ENCODE measurements around the gene SENP7. TPM values are rescaled to one million over a fixed set of nuclear protein-coding genes. Genes with fewer than 3 reads are reported as not detected.

The SENP7 gene
- total and polyA plus RNA-seq, 12 donors, result 3.6 to 18.9 (median 10.0) TPM

DNA sequence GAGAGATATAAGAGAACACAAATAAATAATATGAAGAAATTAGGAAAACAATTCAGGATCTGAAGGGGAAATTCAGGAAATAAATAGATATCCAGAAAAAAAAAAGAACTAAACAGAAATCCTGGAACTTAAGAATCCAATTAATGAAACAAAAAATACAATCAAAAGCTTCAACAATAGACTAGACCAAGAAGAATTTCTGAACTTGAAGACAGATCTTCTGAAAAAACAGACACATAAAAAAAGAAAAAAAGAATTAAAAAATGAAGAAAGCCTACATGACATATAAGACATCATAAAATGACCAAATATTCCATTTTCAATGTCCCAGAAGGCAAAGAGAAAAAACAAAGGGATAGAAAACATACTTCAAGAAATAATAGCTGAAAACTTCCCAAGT is 124.3 kb downstream of the SENP7 start:
- no peaks in the 10 kb centered on the region for H3K27me3 ChIP-seq
- peaks cover 0 to 21% (median 16%) of the 10 kb centered on the region in 9 donors for H3K4me1 ChIP-seq
- intact Hi-C loops (cut with DNase I), result loop anchor here in 6 of 10 donors (10.0 kb wide), 3 partner anchors 154 to 324 kb away; no protein-coding TSS in a partner anchor
- DNase-seq (no peak), ATAC-seq (no peak)
- TF ChIP-seq, protein P1, sequence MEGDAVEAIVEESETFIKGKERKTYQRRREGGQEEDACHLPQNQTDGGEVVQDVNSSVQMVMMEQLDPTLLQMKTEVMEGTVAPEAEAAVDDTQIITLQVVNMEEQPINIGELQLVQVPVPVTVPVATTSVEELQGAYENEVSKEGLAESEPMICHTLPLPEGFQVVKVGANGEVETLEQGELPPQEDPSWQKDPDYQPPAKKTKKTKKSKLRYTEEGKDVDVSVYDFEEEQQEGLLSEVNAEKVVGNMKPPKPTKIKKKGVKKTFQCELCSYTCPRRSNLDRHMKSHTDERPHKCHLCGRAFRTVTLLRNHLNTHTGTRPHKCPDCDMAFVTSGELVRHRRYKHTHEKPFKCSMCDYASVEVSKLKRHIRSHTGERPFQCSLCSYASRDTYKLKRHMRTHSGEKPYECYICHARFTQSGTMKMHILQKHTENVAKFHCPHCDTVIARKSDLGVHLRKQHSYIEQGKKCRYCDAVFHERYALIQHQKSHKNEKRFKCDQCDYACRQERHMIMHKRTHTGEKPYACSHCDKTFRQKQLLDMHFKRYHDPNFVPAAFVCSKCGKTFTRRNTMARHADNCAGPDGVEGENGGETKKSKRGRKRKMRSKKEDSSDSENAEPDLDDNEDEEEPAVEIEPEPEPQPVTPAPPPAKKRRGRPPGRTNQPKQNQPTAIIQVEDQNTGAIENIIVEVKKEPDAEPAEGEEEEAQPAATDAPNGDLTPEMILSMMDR (IDR thresholded peaks at IDR 0.05), result no peak
- no peak overlapping the region for H3K4me3 ChIP-seq
- peaks cover 0 to 27% (median 0%) of the 10 kb centered on the region in 9 donors for H3K36me3 ChIP-seq
- no peak overlapping the region for H3K27ac ChIP-seq
- peaks cover 0 to 54% (median 26%) of the 10 kb centered on the region in 11 donors for H3K9me3 ChIP-seq

DNA sequence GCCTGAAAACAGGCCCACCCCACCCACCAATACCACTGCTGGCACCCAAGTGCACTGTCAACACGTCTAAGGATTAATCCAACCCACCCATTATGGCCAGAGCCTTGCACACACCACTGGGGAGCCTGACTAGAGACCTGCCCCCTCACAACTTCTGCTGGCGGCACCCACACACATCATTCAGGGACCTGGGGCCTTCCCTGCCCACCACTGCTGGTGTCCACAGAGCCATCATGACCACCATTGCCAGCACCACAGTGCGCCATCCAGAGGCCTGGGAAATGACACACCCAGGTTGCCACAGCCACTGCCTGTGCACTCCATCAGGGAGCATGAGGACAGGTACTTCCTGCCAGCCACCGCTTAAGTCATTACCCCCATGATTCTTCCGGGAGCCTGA is 125.7 kb downstream of the SENP7 start:
- intact Hi-C loops (cut with DNase I), result loop anchor here in 6 of 10 donors (10.0 kb wide), 3 partner anchors 153 to 323 kb away; no protein-coding TSS in a partner anchor
- Histone ChIP-seq H3K9me3 (peaks cover 0 to 41% (median 20%) of the 10 kb centered on the region in 11 donors), H3K36me3 (peaks cover 0 to 14% (median 0%) of the 10 kb centered on the region in 9 donors), H3K27me3 (no peaks in the 10 kb centered on the region), H3K27ac (no peak overlapping the region), H3K4me3 (no peak overlapping the region), H3K4me1 (peaks cover 0 to 32% (median 16%) of the 10 kb centered on the region in 9 donors)
- 97 to 98% methylated on average over 5 of the region's 5 CpGs for WGBS, 2 donors
- DNase-seq, result no peak
- ATAC-seq, result no peak
- TF ChIP-seq, protein P1 (IDR thresholded peaks at IDR 0.05), result no peak

DNA sequence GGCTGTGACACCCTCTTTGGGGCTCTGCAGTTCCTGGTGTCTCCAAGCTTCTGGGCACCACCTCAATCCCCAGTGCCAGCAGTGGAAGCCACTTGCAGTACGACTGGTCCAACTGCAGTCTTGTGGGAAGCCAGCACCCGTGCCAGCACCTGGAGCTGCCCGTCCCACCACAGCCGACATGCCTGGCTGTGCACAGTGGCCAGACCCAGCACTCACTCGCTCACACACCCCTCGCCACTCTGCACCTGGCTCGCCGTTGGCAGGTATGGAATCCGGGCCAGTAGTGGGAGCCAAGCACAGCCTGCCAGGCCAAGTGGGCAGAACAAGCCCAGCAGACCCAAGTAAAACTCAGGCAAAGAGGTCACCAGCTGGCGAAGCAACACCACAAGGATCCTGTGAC is 128.6 kb downstream of the SENP7 start:
- DNase-seq, result no peak

DNA sequence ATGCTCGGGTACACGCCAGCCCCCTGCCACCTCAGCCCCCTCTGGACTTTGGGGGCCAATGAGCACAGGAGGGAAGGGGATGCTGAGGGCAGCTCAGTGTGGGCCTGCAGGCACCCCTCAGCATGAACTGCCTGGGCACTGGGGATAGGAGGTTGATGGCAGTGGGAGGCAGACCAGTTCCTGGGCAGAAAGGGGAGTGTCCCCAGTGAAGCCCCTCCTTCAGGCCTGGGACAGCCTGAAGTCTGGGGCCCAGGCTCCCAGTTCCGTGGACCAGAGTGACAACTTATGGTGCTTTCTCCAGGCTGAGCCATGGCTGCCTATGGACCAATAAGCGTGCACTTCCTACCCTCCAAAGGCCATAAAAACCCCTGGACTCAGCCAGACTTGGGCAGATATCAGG is 129.4 kb downstream of the SENP7 start:
- DNase-seq (no peak), ATAC-seq (peak in 2 of 8 donors; percentile 11 to 19)
- TF ChIP-seq, protein P1 (IDR thresholded peaks at IDR 0.05), result no peak
- Histone ChIP-seq H3K4me3 (no peak overlapping the region), H3K4me1 (peaks cover 0 to 32% (median 17%) of the 10 kb centered on the region in 9 donors), H3K9me3 (peaks cover 0 to 20% (median 12%) of the 10 kb centered on the region in 11 donors), H3K27me3 (no peaks in the 10 kb centered on the region), H3K36me3 (peaks cover 0 to 6% (median 0%) of the 10 kb centered on the region in 9 donors), H3K27ac (no peak overlapping the region)
- 97 to 98% methylated on average over 4 of the region's 4 CpGs for WGBS, 2 donors
- intact Hi-C loops (cut with DNase I), result loop anchor here in 8 of 10 donors (2.0 to 10.0 kb wide), 5 partner anchors 149 to 319 kb away; no protein-coding TSS in a partner anchor

More for the DNA sequence above, 128.6 kb downstream of the SENP7 start:
- TF ChIP-seq, protein P1 (IDR thresholded peaks at IDR 0.05), result no peak
- Histone ChIP-seq H3K27me3 (no peaks in the 10 kb centered on the region), H3K27ac (no peak overlapping the region), H3K36me3 (peaks cover 0 to 11% (median 0%) of the 10 kb centered on the region in 9 donors), H3K4me1 (peaks cover 0 to 32% (median 17%) of the 10 kb centered on the region in 9 donors), H3K9me3 (peaks cover 0 to 20% (median 14%) of the 10 kb centered on the region in 11 donors), H3K4me3 (no peak overlapping the region)
- peak in 1 of 8 donors; percentile 25 for ATAC-seq
- WGBS, 2 donors, result 97 to 98% methylated on average over 10 of the region's 10 CpGs
- intact Hi-C loops (cut with DNase I), result loop anchor here in 7 of 10 donors (5.0 to 10.0 kb wide), 4 partner anchors 150 to 320 kb away; no protein-coding TSS in a partner anchor
